ENCODE results near the gene THEMIS2.
"Not testable (repeated sequence)": the region's sequence is repeated elsewhere in the genome, so short reads cannot be mapped to it uniquely, and the experiment has no call there.

GRCh38 chr1:27857552-27857951 is 14.8 kb upstream of the THEMIS2 start:
- TF ChIP-seq CTCF (conservative IDR thresholded peaks at IDR 0.05 in 1 of 2, IDR thresholded peaks at IDR 0.05 in 1 of 2; ENCODE audit: extremely low read depth in 1 of 2, insufficient read depth in 1 of 2, low read depth in 1 of 2, low read length in 2 of 2); EZH2 (IDR thresholded peaks at IDR 0.05; ENCODE audit: borderline replicate concordance, low read length): not testable (repeated sequence)

Measured in mammary epithelial cell (primary cell).